Fibroblast of lung (primary cell): ENCODE measurements around the gene RXRA.

ENCODE experiments used
- EZH2 ChIP-seq: IDR thresholded peaks from 2 replicates; pipeline ENCODE4 v1.5.1; 2012; ENCODE audit warnings: low read length, control low read depth, mild to moderate bottlenecking; ENCODE audit errors: missing control alignments
- TF ChIP-seq, protein P1 (sequence below), 2 donors: IDR thresholded peaks in 1 of 2; conservative IDR thresholded peaks in 1 of 2; 1 replicate in 1 of 2; 2 replicates in 1 of 2; pipeline ENCODE4 v1.5.1; 2011 to 2012; ENCODE audit warnings: low read length in 2 of 2, control low read depth in 1 of 2, inconsistent platforms in 1 of 2, low read depth in 1 of 2, mild to moderate bottlenecking in 1 of 2

DNA sequence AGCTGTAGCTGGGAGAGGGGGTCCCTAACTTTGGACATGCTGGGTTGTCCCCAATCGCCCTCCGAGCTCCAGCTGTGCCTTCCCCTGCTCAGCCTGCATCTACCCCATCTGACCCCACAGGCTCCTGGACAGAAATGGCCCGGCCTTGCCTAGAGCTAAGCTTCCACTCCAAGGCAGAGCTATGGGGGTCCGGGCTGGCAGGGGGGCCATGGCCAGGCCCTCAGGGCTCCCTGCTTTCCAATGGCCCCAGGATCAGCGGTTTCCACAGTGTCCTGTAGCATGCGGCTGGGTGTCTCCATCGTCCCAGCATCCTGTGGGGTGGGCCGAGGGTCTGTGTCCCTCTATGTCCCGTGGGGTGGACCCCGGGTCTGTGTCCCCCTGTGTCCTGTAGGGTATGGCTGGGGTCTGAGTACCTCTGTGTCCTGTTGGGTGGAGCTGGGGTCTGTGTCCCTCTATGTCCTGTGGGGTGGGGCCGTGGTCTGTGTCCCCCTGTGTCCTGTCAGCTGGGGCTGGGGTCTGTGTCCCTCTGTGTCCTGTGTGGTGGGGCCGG lies 130.6 kb downstream of the RXRA start:
- TF ChIP-seq, protein P1, sequence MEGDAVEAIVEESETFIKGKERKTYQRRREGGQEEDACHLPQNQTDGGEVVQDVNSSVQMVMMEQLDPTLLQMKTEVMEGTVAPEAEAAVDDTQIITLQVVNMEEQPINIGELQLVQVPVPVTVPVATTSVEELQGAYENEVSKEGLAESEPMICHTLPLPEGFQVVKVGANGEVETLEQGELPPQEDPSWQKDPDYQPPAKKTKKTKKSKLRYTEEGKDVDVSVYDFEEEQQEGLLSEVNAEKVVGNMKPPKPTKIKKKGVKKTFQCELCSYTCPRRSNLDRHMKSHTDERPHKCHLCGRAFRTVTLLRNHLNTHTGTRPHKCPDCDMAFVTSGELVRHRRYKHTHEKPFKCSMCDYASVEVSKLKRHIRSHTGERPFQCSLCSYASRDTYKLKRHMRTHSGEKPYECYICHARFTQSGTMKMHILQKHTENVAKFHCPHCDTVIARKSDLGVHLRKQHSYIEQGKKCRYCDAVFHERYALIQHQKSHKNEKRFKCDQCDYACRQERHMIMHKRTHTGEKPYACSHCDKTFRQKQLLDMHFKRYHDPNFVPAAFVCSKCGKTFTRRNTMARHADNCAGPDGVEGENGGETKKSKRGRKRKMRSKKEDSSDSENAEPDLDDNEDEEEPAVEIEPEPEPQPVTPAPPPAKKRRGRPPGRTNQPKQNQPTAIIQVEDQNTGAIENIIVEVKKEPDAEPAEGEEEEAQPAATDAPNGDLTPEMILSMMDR (conservative IDR thresholded peaks at IDR 0.05 in 1 of 2, IDR thresholded peaks at IDR 0.05 in 1 of 2; ENCODE audit: low read depth in 1 of 2, low read length in 2 of 2), result no peak
- TF ChIP-seq EZH2, result no peak
